K562 (cell line): Measurements from ENCODE around the gene RFX6. TPM values are rescaled to one million over a fixed set of nuclear protein-coding genes. Genes with fewer than 3 reads are reported as not detected.

Experiments
- ATAC-seq: fragments of 200-7000 bp; cut with Tn5 transposase; 3 replicates; pipeline ENCODE4 v1.9.1; 2020; ENCODE audit warnings: moderate library complexity
- BruUV-seq: library from RNA; stranded (reverse); fragments of 400-500 nt; replicated peaks from 2 replicates; lab custom pipeline; 2021; lab: Mats Ljungman, UMichigan
- CTCF ChIA-PET: fragments of 300-600 bp; formaldehyde crosslinking; extraction: SDS; loops from one replicate; lab custom pipeline; 2021; ENCODE audit warnings: low intra/inter-chr PET ratio; lab: Yijun Ruan, JAX
- POLR2A ChIA-PET: fragments of 300-600, 350-650 bp; sonication (Branson Sonifier 250); formaldehyde crosslinking; extraction: SDS; loops from one replicate; lab custom pipeline; 2021; ENCODE audit warnings: antibody characterized with exemption, inconsistent platforms; lab: Yijun Ruan, JAX
- DNase-seq, 4 experiments: peaks; one replicate each; pipeline versions ENCODE4 v3.0.0 to v3.0.0-alpha.2; 2011 to 2018; ENCODE audit warnings: low spot score in 3 of 4, mixed read lengths in 3 of 4; ENCODE audit errors: extremely low read depth in 1 of 4
- FAIRE-seq: peaks from 2 replicates; lab custom pipeline; 2011; peaks lifted over from hg19 to GRCh38; lab: Jason Lieb, UNC
- H2AFZ ChIP-seq: 2 replicates; pipeline ENCODE4 v1.6.0; 2011; ENCODE audit warnings: low read depth, low read length, control low read depth, inconsistent platforms
- H3K27ac ChIP-seq: fragments of 200-600 bp; 3 replicates; pipeline ENCODE4 v1.8.0; 2011; ENCODE audit warnings: low read depth, mild to moderate bottlenecking, control low read depth, inconsistent platforms, low read length, moderate library complexity, mixed read lengths; ENCODE audit errors: extremely low read depth
- H3K27me3 ChIP-seq, 2 experiments: fragments of 300-600 bp in 1 of 2; 2 replicates in 1 of 2; 3 replicates in 1 of 2; pipeline versions ENCODE4 v1.6.0 to v1.8.0; 2011; ENCODE audit warnings: inconsistent platforms in 2 of 2, low read length in 2 of 2, mild to moderate bottlenecking in 1 of 2, mixed read lengths in 1 of 2, moderate library complexity in 1 of 2; ENCODE audit not compliant: control insufficient read depth in 2 of 2, insufficient read depth in 2 of 2
- H3K36me3 ChIP-seq: fragments of 300-600 bp; 3 replicates; pipeline ENCODE4 v1.8.0; 2011; ENCODE audit warnings: mild to moderate bottlenecking, low read length, inconsistent platforms; ENCODE audit not compliant: control insufficient read depth, insufficient read depth
- H3K4me1 ChIP-seq, 2 experiments: fragments of 200-600 bp in 1 of 2; replicated peaks in 1 of 2; 2 replicates in 1 of 2; 3 replicates in 1 of 2; pipeline versions ENCODE4 v1.5.1 to v1.8.0; 2011; ENCODE audit warnings: inconsistent platforms in 2 of 2, low read length in 2 of 2, mild to moderate bottlenecking in 1 of 2, mixed read lengths in 1 of 2, moderate library complexity in 1 of 2; ENCODE audit not compliant: control insufficient read depth in 2 of 2, insufficient read depth in 2 of 2
- H3K4me2 ChIP-seq: 2 replicates; pipeline ENCODE4 v1.6.1; 2011; ENCODE audit warnings: low read length, control low read depth, inconsistent platforms, mixed read lengths; ENCODE audit not compliant: insufficient read depth
- H3K4me3 ChIP-seq: fragments of 200-600 bp; sonication (generic), shearing (Covaris generic); 2 replicates; pipeline ENCODE4 v1.5.1; 2016; ENCODE audit warnings: control low read depth, inconsistent platforms
- H3K79me2 ChIP-seq: fragments of 200-600 bp; 3 replicates; pipeline ENCODE4 v1.8.0; 2011; ENCODE audit warnings: low read length, inconsistent platforms; ENCODE audit not compliant: control insufficient read depth, insufficient read depth
- H3K9ac ChIP-seq, 2 experiments: 2 replicates each; pipeline versions ENCODE4 v1.6.0 to v1.6.1; 2011; ENCODE audit warnings: low read depth in 2 of 2, low read length in 2 of 2, control low read depth in 1 of 2, inconsistent platforms in 1 of 2, mild to moderate bottlenecking in 1 of 2, mixed read lengths in 1 of 2; ENCODE audit not compliant: insufficient read depth in 1 of 2
- H3K9me1 ChIP-seq: one replicate; pipeline ENCODE4 v1.6.0; 2011; ENCODE audit warnings: inconsistent platforms, mild to moderate bottlenecking, low read length, moderate library complexity; ENCODE audit not compliant: control insufficient read depth, insufficient read depth
- H3K9me3 ChIP-seq: replicated peaks from 2 replicates; pipeline ENCODE4 v1.5.1; 2011; ENCODE audit warnings: low read depth, low read length, inconsistent platforms; ENCODE audit not compliant: control insufficient read depth, insufficient read depth
- H4K20me1 ChIP-seq: replicated peaks from 2 replicates; pipeline ENCODE4 v1.6.1; 2011; ENCODE audit warnings: low read length, inconsistent platforms, mixed read lengths; ENCODE audit not compliant: control insufficient read depth, insufficient read depth
- HIVEP1 ChIP-seq: fragments of 250-450 bp; sonication (Bioruptor Pico); IDR thresholded peaks from 2 replicates; pipeline ENCODE4 v1.4.0; 2020; ENCODE audit warnings: mild to moderate bottlenecking
- SP1 ChIP-seq: sonication (generic); formaldehyde crosslinking; IDR thresholded peaks from 2 replicates; pipeline ENCODE4 v1.8.1; 2022; ENCODE audit warnings: mild to moderate bottlenecking, missing genetic modification reagents
- XRCC4 ChIP-seq: IDR thresholded peaks from one replicate; pipeline ENCODE4 v1.6.1; 2011; ENCODE audit not compliant: insufficient read depth, insufficient read length; ENCODE audit errors: extremely low read depth
- WGBS: fragments of 100-300 bp; shearing (Covaris generic); methylation state at CpG from one replicate; pipeline ENCODE4 v1.1.6; 2016; ENCODE audit warnings: low coverage, mixed read lengths; ENCODE audit not compliant: insufficient coverage; ENCODE audit errors: missing lambda C conversion rate; 5-methylcytosine and 5-hydroxymethylcytosine counted together
- in situ Hi-C: fragments of 300-500 bp; cut with MboI; formaldehyde crosslinking; loops from 4 replicates; pipeline ENCODE4 v1.15.0; 2018; ENCODE audit warnings: inconsistent platforms, mixed read lengths
- intact Hi-C: fragments of 100-400 bp; cut with micrococcal nuclease; formaldehyde crosslinking; loops from 2 replicates; pipeline ENCODE4 v1.14.2; 2022
- polyA plus RNA-seq, 8 experiments: library from polyadenylated mRNA; depleted of rRNA in 4 of 8; stranded (reverse) in 5 of 8; unstranded in 3 of 8; fragments of >200 nt; fragmentation: Nextera tagmentation in 2 of 8; fragmentation: Illumina TruSeq in 1 of 8; extraction: Ambion mirVana in 2 of 8; extraction: Trizol in 1 of 8; gene quantifications; 2 replicates each; pipeline versions ENCODE4 v1.2.1 to v1.2.3, GENCODE V29; 2011 to 2014; ENCODE audit warnings: inconsistent platforms in 1 of 8, missing spikeins in 1 of 8
- total RNA-seq, 7 experiments: library from RNA; depleted of rRNA in 6 of 7; stranded (reverse); fragments of >200 nt in 6 of 7; fragmentation: Illumina TruSeq in 2 of 7; extraction: Trizol in 2 of 7; gene quantifications; 2 replicates each; pipeline versions ENCODE4 v1.2.1 to v1.2.3, GENCODE V29; 2011 to 2021; ENCODE audit warnings: low replicate concordance in 1 of 7
- TF ChIP-seq, protein P1 (sequence below), 3 experiments: fragments of 200-800 bp in 1 of 3; fragments of 250-450 bp in 1 of 3; fragments of 450-650 bp in 1 of 3; sonication (Bioruptor Pico) in 1 of 3; sonication (Bioruptor generic) in 1 of 3; formaldehyde crosslinking in 1 of 3; IDR thresholded peaks; 2 replicates each; pipeline versions ENCODE4 v1.6.1 to v1.8.0; 2016 to 2022; ENCODE audit warnings: mild to moderate bottlenecking in 2 of 3, missing genetic modification characterization in 2 of 3, missing compliant biosample characterization in 1 of 3, moderate library complexity in 1 of 3

RFX6 gene
- total and polyA plus RNA-seq, 9 of the 15 experiments (the other 6 are each of a cell fraction or from before 2014, with no cell fraction given): not detected

DNA sequence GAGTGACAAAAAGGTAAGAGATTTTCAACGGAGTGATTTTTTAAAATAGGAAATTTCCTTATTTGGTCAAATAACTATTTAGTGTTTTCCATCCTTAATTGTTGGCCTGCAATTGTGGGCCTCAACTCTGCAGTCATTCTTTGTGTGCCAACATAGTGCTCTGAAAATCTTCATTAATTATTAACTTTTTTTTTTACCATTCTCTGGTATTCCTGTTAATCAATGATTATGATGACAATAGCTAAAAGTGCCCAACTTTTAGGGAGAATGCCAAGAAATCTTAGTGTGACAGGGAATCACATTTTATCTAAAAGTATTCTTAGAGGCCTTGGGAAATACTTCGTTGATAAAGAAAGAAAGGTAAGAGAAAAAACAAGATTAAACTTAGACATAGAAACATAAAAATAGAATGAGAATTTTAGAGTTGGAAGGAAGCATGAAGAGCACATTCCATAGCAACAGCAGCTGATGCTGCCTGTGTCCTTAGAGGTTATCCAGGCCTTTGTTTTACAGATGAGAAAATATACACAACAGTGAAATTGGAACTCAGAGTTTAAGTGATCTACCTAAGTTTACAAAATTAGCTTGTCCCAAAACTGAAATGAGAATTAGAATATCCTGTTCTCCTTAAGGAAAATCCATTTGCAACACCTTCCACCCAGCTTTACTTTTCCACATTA, 49.3 kb upstream of the RFX6 start:
- Histone ChIP-seq H3K9me3 (no peaks in the 10 kb centered on the region), H3K79me2 (no peaks in the 10 kb centered on the region), H2AFZ (no peak overlapping the region), H3K9me1 (no peaks in the 10 kb centered on the region), H3K27ac (no peak overlapping the region), H3K9ac (no peak overlapping the region)
- WGBS: 0% methylated on average over 2 of the region's 2 CpGs
- ChIA-PET POLR2A (no interaction called here), CTCF (no interaction called here)
- in situ Hi-C loops: no loop called here
- DNase-seq: no peak
- TF ChIP-seq HIVEP1 (no peak), XRCC4 (no peak), SP1 (CRISPR knock-in tag) (no peak)
- TF ChIP-seq, protein P1, sequence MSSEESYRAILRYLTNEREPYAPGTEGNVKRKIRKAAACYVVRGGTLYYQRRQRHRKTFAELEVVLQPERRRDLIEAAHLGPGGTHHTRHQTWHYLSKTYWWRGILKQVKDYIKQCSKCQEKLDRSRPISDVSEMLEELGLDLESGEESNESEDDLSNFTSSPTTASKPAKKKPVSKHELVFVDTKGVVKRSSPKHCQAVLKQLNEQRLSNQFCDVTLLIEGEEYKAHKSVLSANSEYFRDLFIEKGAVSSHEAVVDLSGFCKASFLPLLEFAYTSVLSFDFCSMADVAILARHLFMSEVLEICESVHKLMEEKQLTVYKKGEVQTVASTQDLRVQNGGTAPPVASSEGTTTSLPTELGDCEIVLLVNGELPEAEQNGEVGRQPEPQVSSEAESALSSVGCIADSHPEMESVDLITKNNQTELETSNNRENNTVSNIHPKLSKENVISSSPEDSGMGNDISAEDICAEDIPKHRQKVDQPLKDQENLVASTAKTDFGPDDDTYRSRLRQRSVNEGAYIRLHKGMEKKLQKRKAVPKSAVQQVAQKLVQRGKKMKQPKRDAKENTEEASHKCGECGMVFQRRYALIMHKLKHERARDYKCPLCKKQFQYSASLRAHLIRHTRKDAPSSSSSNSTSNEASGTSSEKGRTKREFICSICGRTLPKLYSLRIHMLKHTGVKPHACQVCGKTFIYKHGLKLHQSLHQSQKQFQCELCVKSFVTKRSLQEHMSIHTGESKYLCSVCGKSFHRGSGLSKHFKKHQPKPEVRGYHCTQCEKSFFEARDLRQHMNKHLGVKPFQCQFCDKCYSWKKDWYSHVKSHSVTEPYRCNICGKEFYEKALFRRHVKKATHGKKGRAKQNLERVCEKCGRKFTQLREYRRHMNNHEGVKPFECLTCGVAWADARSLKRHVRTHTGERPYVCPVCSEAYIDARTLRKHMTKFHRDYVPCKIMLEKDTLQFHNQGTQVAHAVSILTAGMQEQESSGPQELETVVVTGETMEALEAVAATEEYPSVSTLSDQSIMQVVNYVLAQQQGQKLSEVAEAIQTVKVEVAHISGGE (CRISPR knock-in tag; IDR thresholded peaks at IDR 0.05): no peak
- TF ChIP-seq, all 486 proteins: peak for 0
- Histone ChIP-seq H3K4me1 (no peaks in the 10 kb centered on the region), H3K4me2 (no peak overlapping the region), H3K36me3 (no peaks in the 10 kb centered on the region), H3K27me3 (no peaks in the 10 kb centered on the region; a peak in 1 of 5 replicates), H4K20me1 (no peaks in the 10 kb centered on the region), H3K4me3 (no peak overlapping the region)
- no TSS peak for BruUV-seq
- FAIRE-seq: no peak
- intact Hi-C loops: no loop called here
- no peak for ATAC-seq
